ENCODE measurements around the gene PSMA7.
A peak's percentile ranks its signal among the peaks of the same experiment; 100 is the strongest.

Gene PSMA7

GRCh38 chr20:62131560-62132320, 11.5 kb downstream of the PSMA7 start:
- TF ChIP-seq, protein P1, sequence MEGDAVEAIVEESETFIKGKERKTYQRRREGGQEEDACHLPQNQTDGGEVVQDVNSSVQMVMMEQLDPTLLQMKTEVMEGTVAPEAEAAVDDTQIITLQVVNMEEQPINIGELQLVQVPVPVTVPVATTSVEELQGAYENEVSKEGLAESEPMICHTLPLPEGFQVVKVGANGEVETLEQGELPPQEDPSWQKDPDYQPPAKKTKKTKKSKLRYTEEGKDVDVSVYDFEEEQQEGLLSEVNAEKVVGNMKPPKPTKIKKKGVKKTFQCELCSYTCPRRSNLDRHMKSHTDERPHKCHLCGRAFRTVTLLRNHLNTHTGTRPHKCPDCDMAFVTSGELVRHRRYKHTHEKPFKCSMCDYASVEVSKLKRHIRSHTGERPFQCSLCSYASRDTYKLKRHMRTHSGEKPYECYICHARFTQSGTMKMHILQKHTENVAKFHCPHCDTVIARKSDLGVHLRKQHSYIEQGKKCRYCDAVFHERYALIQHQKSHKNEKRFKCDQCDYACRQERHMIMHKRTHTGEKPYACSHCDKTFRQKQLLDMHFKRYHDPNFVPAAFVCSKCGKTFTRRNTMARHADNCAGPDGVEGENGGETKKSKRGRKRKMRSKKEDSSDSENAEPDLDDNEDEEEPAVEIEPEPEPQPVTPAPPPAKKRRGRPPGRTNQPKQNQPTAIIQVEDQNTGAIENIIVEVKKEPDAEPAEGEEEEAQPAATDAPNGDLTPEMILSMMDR (conservative IDR thresholded peaks at IDR 0.05; ENCODE audit: low read length): no peak
- no peak overlapping the region for H3K4me3 ChIP-seq (ENCODE audit: low read length)
- DNase-seq (ENCODE audit: low read depth): no peak

- TF ChIP-seq, protein P1 (conservative IDR thresholded peaks at IDR 0.05; ENCODE audit: low read length): no peak
- DNase-seq (ENCODE audit: low read depth): no peak
- no peak overlapping the region for H3K4me3 ChIP-seq (ENCODE audit: low read length)
These were observed 13.3 kb downstream of the PSMA7 start for GRCh38 chr20:62129731-62130531.

DNA sequence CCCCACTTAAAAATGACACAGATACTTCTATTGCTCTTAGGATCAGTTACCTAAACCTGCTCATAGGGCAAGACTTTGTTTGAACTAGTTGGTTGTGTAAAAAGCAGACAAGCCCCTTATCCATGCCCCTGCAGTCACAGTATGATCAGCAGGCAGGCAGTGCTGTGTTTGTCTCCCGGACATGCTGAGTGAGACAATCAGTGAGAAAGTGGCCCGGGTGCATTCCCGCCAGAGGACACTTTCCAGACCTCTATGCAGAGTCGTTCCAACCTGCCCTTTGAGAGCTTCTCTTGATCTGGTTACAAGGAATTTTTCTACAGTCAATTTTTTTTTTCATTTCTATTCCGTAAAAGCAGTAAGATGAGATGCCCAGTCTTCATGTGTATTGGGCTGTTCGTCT, 14.7 kb downstream of the PSMA7 start:
- H3K4me3 ChIP-seq (ENCODE audit: low read length): no peak overlapping the region

GRCh38 chr20:62127799-62128198, 15.4 kb downstream of the PSMA7 start:
- TF ChIP-seq, protein P1 (conservative IDR thresholded peaks at IDR 0.05; ENCODE audit: low read length): no peak
- no peak overlapping the region for H3K4me3 ChIP-seq (ENCODE audit: low read length)
- DNase-seq (ENCODE audit: low read depth): no peak

More for the DNA sequence above, 14.7 kb downstream of the PSMA7 start:
- no peak for DNase-seq (ENCODE audit: low read depth)
- TF ChIP-seq, protein P1 (conservative IDR thresholded peaks at IDR 0.05; ENCODE audit: low read length): no peak

DNA sequence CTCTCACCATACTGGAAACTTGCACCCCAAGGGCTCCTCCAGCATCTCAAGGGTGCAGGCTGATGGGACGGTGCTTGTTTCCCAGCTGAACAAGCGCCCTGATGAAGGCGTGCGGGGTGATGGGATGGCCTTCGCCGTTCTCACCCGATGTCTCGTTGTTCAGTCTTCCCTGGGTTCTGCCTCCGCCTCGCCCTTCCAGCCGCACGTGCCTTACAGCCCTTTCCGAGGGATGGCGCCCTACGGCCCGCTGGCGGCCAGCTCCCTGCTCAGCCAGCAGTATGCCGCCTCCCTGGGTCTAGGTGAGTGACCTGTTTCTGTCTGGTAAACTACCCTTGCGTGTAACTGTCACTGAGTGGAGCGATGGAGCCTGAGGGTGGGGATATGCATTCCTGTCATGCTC, 17.1 kb downstream of the PSMA7 start:
- TF ChIP-seq, protein P1 (conservative IDR thresholded peaks at IDR 0.05; ENCODE audit: low read length): no peak
- H3K4me3 ChIP-seq (ENCODE audit: low read length): no peak overlapping the region
- no peak for DNase-seq (ENCODE audit: low read depth)

GRCh38 chr20:62123450-62124118, 19.6 kb downstream of the PSMA7 start:
- DNase-seq (ENCODE audit: low read depth): peak; percentile 48
- H3K4me3 ChIP-seq (ENCODE audit: low read length): peak overlapping the region; percentile 77
- TF ChIP-seq, protein P1 (conservative IDR thresholded peaks at IDR 0.05; ENCODE audit: low read length): peak; percentile 17; the same call in 1 of the 2 replicates
